ENCODE data around the gene ASAH2.

DNA sequence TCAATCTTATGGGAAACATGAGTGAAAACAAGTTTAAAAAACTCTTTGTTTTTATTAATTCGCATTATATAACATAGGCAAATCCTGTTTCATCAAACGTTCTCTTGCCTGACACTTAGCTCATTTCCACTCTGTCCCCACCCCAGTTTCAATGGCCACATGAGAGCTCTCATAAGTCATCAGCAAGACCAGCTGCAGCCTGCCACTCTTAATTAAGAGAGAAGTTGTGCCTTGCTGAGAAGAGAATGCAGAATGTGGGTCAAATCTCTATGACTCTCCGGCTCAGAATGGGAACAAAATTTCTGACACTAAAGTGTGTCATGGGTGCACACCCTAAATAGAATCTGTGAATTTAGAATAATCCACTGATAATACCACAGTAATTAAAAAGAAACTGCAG, 39.6 kb downstream of the ASAH2 start:
- TF ChIP-seq, protein P1, sequence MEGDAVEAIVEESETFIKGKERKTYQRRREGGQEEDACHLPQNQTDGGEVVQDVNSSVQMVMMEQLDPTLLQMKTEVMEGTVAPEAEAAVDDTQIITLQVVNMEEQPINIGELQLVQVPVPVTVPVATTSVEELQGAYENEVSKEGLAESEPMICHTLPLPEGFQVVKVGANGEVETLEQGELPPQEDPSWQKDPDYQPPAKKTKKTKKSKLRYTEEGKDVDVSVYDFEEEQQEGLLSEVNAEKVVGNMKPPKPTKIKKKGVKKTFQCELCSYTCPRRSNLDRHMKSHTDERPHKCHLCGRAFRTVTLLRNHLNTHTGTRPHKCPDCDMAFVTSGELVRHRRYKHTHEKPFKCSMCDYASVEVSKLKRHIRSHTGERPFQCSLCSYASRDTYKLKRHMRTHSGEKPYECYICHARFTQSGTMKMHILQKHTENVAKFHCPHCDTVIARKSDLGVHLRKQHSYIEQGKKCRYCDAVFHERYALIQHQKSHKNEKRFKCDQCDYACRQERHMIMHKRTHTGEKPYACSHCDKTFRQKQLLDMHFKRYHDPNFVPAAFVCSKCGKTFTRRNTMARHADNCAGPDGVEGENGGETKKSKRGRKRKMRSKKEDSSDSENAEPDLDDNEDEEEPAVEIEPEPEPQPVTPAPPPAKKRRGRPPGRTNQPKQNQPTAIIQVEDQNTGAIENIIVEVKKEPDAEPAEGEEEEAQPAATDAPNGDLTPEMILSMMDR (conservative IDR thresholded peaks at IDR 0.05 in 1 of 2, IDR thresholded peaks at IDR 0.05 in 1 of 2; ENCODE audit: extremely low read depth in 1 of 2, insufficient read depth in 1 of 2, low read depth in 1 of 2, low read length in 2 of 2) = no peak
- TF ChIP-seq EZH2 (IDR thresholded peaks at IDR 0.05; ENCODE audit: borderline replicate concordance, low read length) = no peak

Data from mammary epithelial cell (primary cell).